ENCODE data around the gene FOXA1. TPM values are rescaled to one million over a fixed set of nuclear protein-coding genes. Genes with fewer than 3 reads are reported as not detected.

FOXA1 gene
- total RNA-seq, 4 donors from 2014 or later: 5.1 TPM; not detected in 3

DNA sequence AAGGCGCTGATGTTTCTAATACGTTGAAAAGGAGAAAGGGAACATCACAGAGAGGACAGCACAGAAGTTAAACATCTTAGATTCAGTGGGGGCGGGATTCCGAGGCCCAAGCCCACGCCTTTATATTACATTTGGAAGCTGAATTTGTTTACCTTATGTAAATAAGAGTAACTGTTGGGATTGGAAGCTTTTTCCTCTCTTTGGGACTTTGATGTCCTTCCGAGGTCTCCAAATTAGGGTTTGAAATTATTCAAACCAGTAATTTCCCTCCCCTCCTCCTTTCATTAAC is 6.4 kb downstream of the FOXA1 start:
- TF ChIP-seq EP300 (IDR thresholded peaks at IDR 0.05) (no peak), POLR2AphosphoS5 (IDR thresholded peaks at IDR 0.05) (no peak), POLR2A (IDR thresholded peaks at IDR 0.05) (no peak)
- TF ChIP-seq, protein P1, sequence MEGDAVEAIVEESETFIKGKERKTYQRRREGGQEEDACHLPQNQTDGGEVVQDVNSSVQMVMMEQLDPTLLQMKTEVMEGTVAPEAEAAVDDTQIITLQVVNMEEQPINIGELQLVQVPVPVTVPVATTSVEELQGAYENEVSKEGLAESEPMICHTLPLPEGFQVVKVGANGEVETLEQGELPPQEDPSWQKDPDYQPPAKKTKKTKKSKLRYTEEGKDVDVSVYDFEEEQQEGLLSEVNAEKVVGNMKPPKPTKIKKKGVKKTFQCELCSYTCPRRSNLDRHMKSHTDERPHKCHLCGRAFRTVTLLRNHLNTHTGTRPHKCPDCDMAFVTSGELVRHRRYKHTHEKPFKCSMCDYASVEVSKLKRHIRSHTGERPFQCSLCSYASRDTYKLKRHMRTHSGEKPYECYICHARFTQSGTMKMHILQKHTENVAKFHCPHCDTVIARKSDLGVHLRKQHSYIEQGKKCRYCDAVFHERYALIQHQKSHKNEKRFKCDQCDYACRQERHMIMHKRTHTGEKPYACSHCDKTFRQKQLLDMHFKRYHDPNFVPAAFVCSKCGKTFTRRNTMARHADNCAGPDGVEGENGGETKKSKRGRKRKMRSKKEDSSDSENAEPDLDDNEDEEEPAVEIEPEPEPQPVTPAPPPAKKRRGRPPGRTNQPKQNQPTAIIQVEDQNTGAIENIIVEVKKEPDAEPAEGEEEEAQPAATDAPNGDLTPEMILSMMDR (IDR thresholded peaks at IDR 0.05): no peak
- no peaks in the 10 kb centered on the region for H3K36me3 ChIP-seq
- WGBS, 2 donors (ENCODE audit: low coverage in 1 of 2): 29 to 36% methylated on average over 4 to 6 of the region's 6 CpGs
- H3K9me3 ChIP-seq: peaks cover 0 to 8% (median 0%) of the 10 kb centered on the region in 3 donors
- H3K4me1 ChIP-seq: peaks cover 0 to 45% (median 3%) of the 10 kb centered on the region in 3 donors
- H3K27me3 ChIP-seq: peaks cover 100% of the 10 kb centered on the region
- ATAC-seq: no peak
- no peak overlapping the region for H3K27ac ChIP-seq
- H3K4me3 ChIP-seq: no peak overlapping the region

DNA sequence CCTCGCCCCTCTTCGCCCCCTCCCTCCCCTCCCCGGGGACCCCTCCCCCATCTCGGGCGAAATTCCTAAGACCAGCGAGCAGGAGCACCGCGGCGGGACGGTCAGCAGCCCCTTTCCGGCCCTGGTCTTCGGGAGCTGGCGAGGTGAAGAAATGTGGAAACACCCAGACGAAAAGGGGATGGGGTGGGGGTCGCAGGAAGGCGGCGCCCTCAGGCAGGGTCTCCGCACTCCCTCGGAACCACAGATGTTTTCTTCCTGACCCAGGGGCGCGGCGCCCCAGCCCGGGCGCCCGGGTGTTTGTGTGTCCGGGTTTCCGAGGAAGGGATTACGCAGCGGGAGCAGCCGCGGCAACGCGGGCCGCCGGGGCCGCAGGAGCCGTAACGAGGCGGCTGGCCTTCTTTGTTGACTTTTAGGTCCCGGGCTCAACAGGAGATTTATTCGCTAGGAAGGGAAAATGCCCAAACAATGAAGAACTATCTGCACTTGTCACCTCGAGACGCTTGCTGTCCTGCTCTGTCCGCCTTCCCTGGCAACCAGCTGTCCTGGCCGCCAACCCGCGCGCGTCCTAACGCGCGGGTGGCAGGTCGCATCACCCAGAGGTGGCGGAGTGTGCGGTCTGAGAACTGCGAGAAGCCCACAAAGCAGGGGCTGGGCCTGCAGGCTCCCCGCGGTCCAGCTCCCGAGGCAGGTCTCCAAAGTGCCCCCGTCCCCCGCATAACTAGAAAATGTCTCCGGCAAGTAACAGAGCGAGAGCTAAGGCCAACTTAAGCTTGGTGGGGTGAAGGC is 7.0 kb downstream of the FOXA1 start:
- Histone ChIP-seq H3K4me3 (peak overlapping the region in 1 of 2 donors; percentile 15), H3K27ac (no peak overlapping the region), H3K4me1 (peaks cover 0 to 49% (median 3%) of the 10 kb centered on the region in 3 donors), H3K27me3 (peaks cover 100% of the 10 kb centered on the region), H3K36me3 (no peaks in the 10 kb centered on the region), H3K9me3 (peaks cover 0 to 8% (median 0%) of the 10 kb centered on the region in 3 donors)
- TF ChIP-seq POLR2A (IDR thresholded peaks at IDR 0.05) (no peak), POLR2AphosphoS5 (IDR thresholded peaks at IDR 0.05) (no peak), EP300 (IDR thresholded peaks at IDR 0.05) (no peak)
- TF ChIP-seq, protein P1 (IDR thresholded peaks at IDR 0.05): no peak
- no peak for ATAC-seq
- 4 to 15% methylated on average over 11 to 14 of the region's 63 CpGs for WGBS, 2 donors (ENCODE audit: low coverage in 1 of 2)

DNA sequence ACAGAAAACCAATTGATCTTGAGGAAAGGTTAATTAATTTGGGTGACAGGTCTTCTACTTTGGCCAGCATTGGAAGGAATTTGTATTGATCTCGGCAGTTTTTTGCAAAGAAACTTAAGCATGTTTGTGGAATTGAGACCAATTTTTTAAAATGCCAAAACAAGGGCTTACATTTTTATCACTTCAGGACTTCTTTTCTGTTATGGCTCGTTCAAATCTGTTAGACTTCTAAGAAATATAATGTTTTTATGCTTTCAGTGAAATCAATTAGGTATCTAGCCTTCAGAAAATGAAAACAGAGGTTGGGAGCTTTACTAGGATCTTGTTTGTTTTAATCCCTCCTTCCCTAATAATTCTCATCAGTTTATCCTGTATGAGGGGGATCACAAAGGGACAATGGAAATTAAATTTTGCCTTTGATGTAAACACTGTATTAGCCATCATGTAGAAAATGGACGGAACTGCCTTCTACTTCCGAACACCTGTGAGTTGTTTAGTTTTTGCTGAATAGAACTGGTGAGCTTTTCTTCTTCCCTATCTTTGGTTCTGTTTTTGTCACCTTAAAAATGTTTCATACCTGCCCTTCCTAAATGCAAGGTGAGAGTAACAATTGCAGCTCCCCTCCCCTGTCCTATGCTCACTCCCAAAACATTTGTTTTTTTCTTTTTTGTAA is 7.8 kb downstream of the FOXA1 start:
- TF ChIP-seq POLR2AphosphoS5 (IDR thresholded peaks at IDR 0.05) (no peak), EP300 (IDR thresholded peaks at IDR 0.05) (no peak), POLR2A (IDR thresholded peaks at IDR 0.05) (no peak)
- TF ChIP-seq, protein P1 (IDR thresholded peaks at IDR 0.05): no peak
- H3K4me3 ChIP-seq: no peak overlapping the region
- 18 to 21% methylated on average over 4 of the region's 4 CpGs for WGBS, 2 donors (ENCODE audit: low coverage in 1 of 2)
- peaks cover 100% of the 10 kb centered on the region for H3K27me3 ChIP-seq
- no peak for ATAC-seq
- no peaks in the 10 kb centered on the region for H3K36me3 ChIP-seq
- H3K27ac ChIP-seq: no peak overlapping the region
- H3K4me1 ChIP-seq: peaks cover 0 to 45% (median 3%) of the 10 kb centered on the region in 3 donors
- peaks cover 0 to 6% (median 0%) of the 10 kb centered on the region in 3 donors for H3K9me3 ChIP-seq

DNA sequence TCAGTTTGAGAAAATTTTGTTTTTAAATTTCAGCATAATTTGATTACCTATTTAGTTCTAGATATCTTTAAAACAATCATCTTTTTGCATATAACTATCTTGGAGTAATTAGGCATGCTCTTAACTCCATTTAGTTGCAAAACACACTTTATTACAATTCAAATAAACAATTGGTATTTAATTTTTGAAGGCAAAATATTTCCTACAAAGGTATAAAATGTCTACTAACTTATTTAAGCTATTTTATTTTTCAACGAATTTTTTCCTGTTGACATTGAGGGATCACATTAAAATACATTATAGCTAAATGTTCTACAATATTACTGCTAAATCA is 8.3 kb downstream of the FOXA1 start:
- WGBS, 2 donors (ENCODE audit: low coverage in 1 of 2): 0 to 4% methylated on average over 1 of the region's 1 CpG
- Histone ChIP-seq H3K9me3 (peaks cover 0 to under 1% (median 0%) of the 10 kb centered on the region in 3 donors), H3K4me3 (no peak overlapping the region), H3K27me3 (peaks cover 100% of the 10 kb centered on the region), H3K36me3 (no peaks in the 10 kb centered on the region), H3K4me1 (peaks cover 0 to 40% (median 2%) of the 10 kb centered on the region in 3 donors), H3K27ac (no peak overlapping the region)
- no peak for ATAC-seq
- TF ChIP-seq EP300 (IDR thresholded peaks at IDR 0.05): no peak
- TF ChIP-seq, protein P1 (IDR thresholded peaks at IDR 0.05): no peak
- TF ChIP-seq POLR2A (IDR thresholded peaks at IDR 0.05): no peak
- TF ChIP-seq POLR2AphosphoS5 (IDR thresholded peaks at IDR 0.05): no peak

All from gastroesophageal sphincter (tissue), 4 donors.